ENCODE measurements around the gene CRIP3.

DNA sequence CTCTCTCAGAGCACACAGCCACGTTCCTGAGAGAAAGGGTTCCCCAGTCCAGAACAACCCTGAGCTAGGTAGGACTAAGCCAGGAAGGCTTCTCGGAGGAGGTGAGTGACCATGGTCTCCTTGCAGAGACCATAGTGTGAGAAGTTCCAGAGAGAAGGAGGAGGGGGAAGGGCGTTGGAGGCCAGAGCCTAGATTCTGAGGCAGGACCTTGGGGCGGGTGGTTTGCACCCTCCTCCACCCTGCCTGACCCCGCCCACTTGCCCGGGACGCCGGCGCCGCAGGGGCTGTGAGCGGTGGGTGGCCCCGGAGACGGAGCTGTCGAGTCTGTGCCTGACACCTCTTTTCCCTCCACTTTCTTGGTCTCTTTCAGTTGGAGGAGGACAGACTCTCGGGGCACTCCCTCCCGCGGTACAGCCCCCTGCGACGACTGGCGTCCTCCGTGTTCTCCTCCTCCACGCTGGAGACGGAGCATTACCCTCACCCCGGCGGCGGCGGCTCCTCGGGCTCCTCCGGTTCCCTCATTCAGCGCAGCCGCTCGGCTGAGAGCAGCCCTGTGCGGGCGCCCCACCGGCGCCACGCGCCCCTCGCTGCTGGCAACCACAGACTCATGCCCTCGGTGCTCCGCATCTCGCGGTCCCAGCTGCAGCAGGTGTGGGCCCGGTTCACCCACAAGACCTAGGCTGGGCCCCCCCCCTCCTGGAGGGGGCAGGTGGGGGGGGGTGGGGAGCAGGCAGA is 39.2 kb downstream of the CRIP3 start:
- TF ChIP-seq POLR2A (IDR thresholded peaks at IDR 0.05; ENCODE audit: low read length) (no peak), GATA1 (IDR thresholded peaks at IDR 0.05; ENCODE audit: low read depth, low read length) (no peak)
